GM12878 (cell line): ENCODE data around the gene C9orf153.
"Not testable (repeated sequence)": the region's sequence is repeated elsewhere in the genome, so short reads cannot be mapped to it uniquely, and the experiment has no call there.

ENCODE experiments used
- CREM ChIP-seq: IDR thresholded peaks from 2 replicates; pipeline ENCODE4 v1.6.1; 2014; ENCODE audit warnings: antibody characterized with exemption, low read depth
- ETV6 ChIP-seq, 2 experiments: fragments of 450-650 bp in 1 of 2; IDR thresholded peaks in 1 of 2; conservative IDR thresholded peaks in 1 of 2; 2 replicates each; pipeline ENCODE4 v1.6.1; 2014; ENCODE audit warnings: antibody characterized with exemption in 1 of 2, borderline replicate concordance in 1 of 2, low read depth in 1 of 2, mild to moderate bottlenecking in 1 of 2, moderate library complexity in 1 of 2
- EZH2 ChIP-seq: IDR thresholded peaks from 2 replicates; pipeline ENCODE4 v1.6.1; 2012; ENCODE audit warnings: low read depth, mild to moderate bottlenecking, control low read depth, inconsistent platforms, low read length, borderline replicate concordance; ENCODE audit not compliant: control insufficient read depth
- LARP7 ChIP-seq: fragments of 450-650 bp; IDR thresholded peaks from 2 replicates; pipeline ENCODE4 v1.6.1; 2017; ENCODE audit warnings: mild to moderate bottlenecking
- RAD21 ChIP-seq: IDR thresholded peaks from 2 replicates; pipeline ENCODE4 v1.6.1; 2011; ENCODE audit warnings: mild to moderate bottlenecking, low read depth, low read length, moderate library complexity; ENCODE audit not compliant: insufficient read depth
- RBBP5 ChIP-seq: fragments of 200-600 bp; sonication (generic); conservative IDR thresholded peaks from 2 replicates; pipeline ENCODE4 v1.6.1; 2016
- RCOR1 ChIP-seq: conservative IDR thresholded peaks from 2 replicates; pipeline ENCODE4 v1.6.1; 2012; ENCODE audit warnings: low read depth, low read length, improper control_type of control experiment
- RELA ChIP-seq: fragments of 450-650 bp; IDR thresholded peaks from 2 replicates; pipeline ENCODE4 v1.8.0; 2014; ENCODE audit warnings: borderline replicate concordance; ENCODE audit not compliant: partially characterized antibody
- SP1 ChIP-seq: IDR thresholded peaks from one replicate; pipeline ENCODE4 v1.6.1; 2011; ENCODE audit warnings: low read depth, low read length
- TF ChIP-seq, protein P1 (sequence below), 3 experiments: IDR thresholded peaks in 2 of 3; conservative IDR thresholded peaks in 1 of 3; 2 replicates each; pipeline ENCODE4 v1.5.1; 2011; ENCODE audit warnings: low read depth in 3 of 3, low read length in 3 of 3, mild to moderate bottlenecking in 3 of 3, control low read depth in 2 of 3, moderate library complexity in 2 of 3, inconsistent platforms in 1 of 3, mixed read lengths in 1 of 3; ENCODE audit not compliant: control insufficient read depth in 2 of 3, insufficient read depth in 1 of 3; ENCODE audit errors: extremely low read depth in 1 of 3

DNA sequence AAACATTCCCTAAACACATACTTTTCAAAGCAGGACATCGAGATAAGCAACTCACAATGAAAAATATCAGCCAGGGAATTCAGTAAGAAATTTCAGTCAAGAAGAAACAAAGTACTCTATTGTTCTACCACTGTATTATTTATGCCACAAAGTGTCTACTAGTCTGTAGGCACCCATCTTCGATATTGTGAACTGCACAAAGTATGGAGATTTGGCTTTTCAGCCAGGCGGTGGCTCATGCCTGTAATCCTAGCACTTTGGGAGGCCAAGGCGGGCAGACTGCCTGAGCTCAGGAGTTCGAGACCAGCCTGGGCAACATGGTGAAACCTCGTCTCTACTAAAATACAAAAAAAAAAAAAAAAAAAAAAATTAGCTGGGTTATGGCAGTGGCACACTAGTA is 30.9 kb upstream of the C9orf153 start:
- TF ChIP-seq RBBP5; LARP7; RAD21; CREM; SP1; ETV6 (conservative IDR thresholded peaks at IDR 0.05 in 1 of 2, IDR thresholded peaks at IDR 0.05 in 1 of 2; ENCODE audit: borderline replicate concordance in 1 of 2, low read depth in 1 of 2); RCOR1; RELA; EZH2: not testable (repeated sequence)
- TF ChIP-seq, protein P1, sequence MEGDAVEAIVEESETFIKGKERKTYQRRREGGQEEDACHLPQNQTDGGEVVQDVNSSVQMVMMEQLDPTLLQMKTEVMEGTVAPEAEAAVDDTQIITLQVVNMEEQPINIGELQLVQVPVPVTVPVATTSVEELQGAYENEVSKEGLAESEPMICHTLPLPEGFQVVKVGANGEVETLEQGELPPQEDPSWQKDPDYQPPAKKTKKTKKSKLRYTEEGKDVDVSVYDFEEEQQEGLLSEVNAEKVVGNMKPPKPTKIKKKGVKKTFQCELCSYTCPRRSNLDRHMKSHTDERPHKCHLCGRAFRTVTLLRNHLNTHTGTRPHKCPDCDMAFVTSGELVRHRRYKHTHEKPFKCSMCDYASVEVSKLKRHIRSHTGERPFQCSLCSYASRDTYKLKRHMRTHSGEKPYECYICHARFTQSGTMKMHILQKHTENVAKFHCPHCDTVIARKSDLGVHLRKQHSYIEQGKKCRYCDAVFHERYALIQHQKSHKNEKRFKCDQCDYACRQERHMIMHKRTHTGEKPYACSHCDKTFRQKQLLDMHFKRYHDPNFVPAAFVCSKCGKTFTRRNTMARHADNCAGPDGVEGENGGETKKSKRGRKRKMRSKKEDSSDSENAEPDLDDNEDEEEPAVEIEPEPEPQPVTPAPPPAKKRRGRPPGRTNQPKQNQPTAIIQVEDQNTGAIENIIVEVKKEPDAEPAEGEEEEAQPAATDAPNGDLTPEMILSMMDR (IDR thresholded peaks at IDR 0.05 in 2 of 3, conservative IDR thresholded peaks at IDR 0.05 in 1 of 3; ENCODE audit: control insufficient read depth in 2 of 3, extremely low read depth in 1 of 3, insufficient read depth in 1 of 3, low read depth in 3 of 3, low read length in 3 of 3): not testable (repeated sequence)
